ENCODE measurements around the gene IRS2.

The IRS2 gene

GRCh38 chr13:109802936-109803335 lies 16.6 kb upstream of the IRS2 start:
- no peak for DNase-seq (ENCODE audit: low read depth)

GRCh38 chr13:109795011-109795410 lies 8.6 kb upstream of the IRS2 start:
- no peak for DNase-seq (ENCODE audit: low read depth)

- DNase-seq (ENCODE audit: low read depth) = no peak
These were observed 7.7 kb upstream of the IRS2 start for GRCh38 chr13:109794095-109794494.

- no peak for DNase-seq (ENCODE audit: low read depth)
These were observed 6.2 kb upstream of the IRS2 start for GRCh38 chr13:109792416-109793059.

- no peak for DNase-seq (ENCODE audit: low read depth)
These were observed 4.7 kb upstream of the IRS2 start for GRCh38 chr13:109790942-109791605.

GRCh38 chr13:109790086-109790485 lies 3.7 kb upstream of the IRS2 start:
- no peak for DNase-seq (ENCODE audit: low read depth)

GRCh38 chr13:109789262-109789661 lies 2.9 kb upstream of the IRS2 start:
- no peak for DNase-seq (ENCODE audit: low read depth)

GRCh38 chr13:109788372-109789111 lies 2.2 kb upstream of the IRS2 start:
- no peak for DNase-seq (ENCODE audit: low read depth)

- no peak for DNase-seq (ENCODE audit: low read depth)
These were observed 962 bp upstream of the IRS2 start for GRCh38 chr13:109787135-109787954.

GRCh38 chr13:109785892-109786450 lies 412 bp downstream of the IRS2 start:
- no peak for DNase-seq (ENCODE audit: low read depth)

- no peak for DNase-seq (ENCODE audit: low read depth)
These were observed 1.1 kb downstream of the IRS2 start for GRCh38 chr13:109785141-109785891.

- DNase-seq (ENCODE audit: low read depth) = no peak
These were observed 1.7 kb downstream of the IRS2 start for GRCh38 chr13:109784590-109785140.

- no peak for DNase-seq (ENCODE audit: low read depth)
These were observed 2.4 kb downstream of the IRS2 start for GRCh38 chr13:109783815-109784589.

- no peak for DNase-seq (ENCODE audit: low read depth)
These were observed 3.0 kb downstream of the IRS2 start for GRCh38 chr13:109783447-109783814.

- no peak for DNase-seq (ENCODE audit: low read depth)
These were observed 3.5 kb downstream of the IRS2 start for GRCh38 chr13:109782823-109783431.

- no peak for DNase-seq (ENCODE audit: low read depth)
These were observed 4.1 kb downstream of the IRS2 start for GRCh38 chr13:109782066-109782822.

- DNase-seq (ENCODE audit: low read depth) = no peak
These were observed 4.9 kb downstream of the IRS2 start for GRCh38 chr13:109781384-109782065.

GRCh38 chr13:109780845-109781383 lies 5.5 kb downstream of the IRS2 start:
- no peak for DNase-seq (ENCODE audit: low read depth)
